GM20000 (cell line): Measurements from ENCODE around the gene ID3.
A peak's percentile ranks its signal among the peaks of the same experiment; 100 is the strongest.

Source experiments
- DNase-seq: peaks from one replicate; pipeline ENCODE4 v3.0.0; 2012; ENCODE audit warnings: low spot score
- TF ChIP-seq, protein P1 (sequence below): IDR thresholded peaks from 2 replicates; pipeline ENCODE4 v1.5.1; 2012; ENCODE audit warnings: mild to moderate bottlenecking, control low read depth; ENCODE audit errors: extremely low read depth, missing control alignments

Gene ID3

DNA sequence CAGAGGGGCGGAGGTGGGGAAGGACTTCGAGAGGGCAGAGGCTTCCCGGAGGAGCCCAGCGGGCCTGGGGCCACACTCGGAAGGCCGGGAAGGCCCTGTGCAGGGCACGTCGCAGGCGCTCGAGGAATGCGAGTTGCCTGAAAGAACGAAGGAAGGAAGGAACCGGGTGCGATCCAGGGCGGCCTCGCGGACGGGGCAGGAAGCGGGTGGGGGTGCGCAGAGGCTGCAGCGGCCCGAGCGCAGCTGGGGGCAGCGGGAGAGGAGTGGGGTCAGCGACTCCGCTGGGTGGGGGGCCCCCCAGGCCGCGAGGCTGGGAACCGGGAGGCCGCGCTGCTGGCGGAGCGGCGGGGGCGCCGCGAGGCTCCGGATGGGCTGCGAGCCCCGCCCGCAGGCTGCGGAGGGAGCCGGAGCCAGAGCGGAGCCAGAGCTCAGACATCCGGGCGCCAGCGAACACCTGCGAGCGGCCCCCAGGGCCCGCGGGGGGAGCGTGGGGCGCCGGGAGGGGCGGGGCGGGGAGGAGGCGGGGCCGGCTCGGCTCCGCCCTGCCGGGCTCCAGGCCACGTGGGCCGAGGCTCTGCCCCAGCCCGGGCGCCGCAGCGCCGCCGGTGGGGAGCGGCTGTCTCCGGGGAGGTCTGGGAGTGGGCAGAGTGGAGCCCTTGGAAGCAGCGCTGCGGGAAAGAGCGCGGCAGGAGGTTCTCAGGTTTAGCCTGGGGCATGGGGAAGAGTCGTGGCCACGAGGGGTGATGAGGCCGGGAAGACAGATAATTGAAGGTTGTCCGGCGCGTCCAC lies 4.6 kb downstream of the ID3 start:
- peak; percentile 97 for DNase-seq
- TF ChIP-seq, protein P1, sequence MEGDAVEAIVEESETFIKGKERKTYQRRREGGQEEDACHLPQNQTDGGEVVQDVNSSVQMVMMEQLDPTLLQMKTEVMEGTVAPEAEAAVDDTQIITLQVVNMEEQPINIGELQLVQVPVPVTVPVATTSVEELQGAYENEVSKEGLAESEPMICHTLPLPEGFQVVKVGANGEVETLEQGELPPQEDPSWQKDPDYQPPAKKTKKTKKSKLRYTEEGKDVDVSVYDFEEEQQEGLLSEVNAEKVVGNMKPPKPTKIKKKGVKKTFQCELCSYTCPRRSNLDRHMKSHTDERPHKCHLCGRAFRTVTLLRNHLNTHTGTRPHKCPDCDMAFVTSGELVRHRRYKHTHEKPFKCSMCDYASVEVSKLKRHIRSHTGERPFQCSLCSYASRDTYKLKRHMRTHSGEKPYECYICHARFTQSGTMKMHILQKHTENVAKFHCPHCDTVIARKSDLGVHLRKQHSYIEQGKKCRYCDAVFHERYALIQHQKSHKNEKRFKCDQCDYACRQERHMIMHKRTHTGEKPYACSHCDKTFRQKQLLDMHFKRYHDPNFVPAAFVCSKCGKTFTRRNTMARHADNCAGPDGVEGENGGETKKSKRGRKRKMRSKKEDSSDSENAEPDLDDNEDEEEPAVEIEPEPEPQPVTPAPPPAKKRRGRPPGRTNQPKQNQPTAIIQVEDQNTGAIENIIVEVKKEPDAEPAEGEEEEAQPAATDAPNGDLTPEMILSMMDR = no peak

- TF ChIP-seq, protein P1 = no peak
- no peak for DNase-seq
Measured at GRCh38 chr1:23554127-23554480, 5.2 kb downstream of the ID3 start.

GRCh38 chr1:23553231-23554126 lies 5.8 kb downstream of the ID3 start:
- DNase-seq = no peak
- TF ChIP-seq, protein P1 = no peak

- TF ChIP-seq, protein P1 = no peak
- no peak for DNase-seq
Measured at GRCh38 chr1:23551849-23552248, 7.5 kb downstream of the ID3 start.

DNA sequence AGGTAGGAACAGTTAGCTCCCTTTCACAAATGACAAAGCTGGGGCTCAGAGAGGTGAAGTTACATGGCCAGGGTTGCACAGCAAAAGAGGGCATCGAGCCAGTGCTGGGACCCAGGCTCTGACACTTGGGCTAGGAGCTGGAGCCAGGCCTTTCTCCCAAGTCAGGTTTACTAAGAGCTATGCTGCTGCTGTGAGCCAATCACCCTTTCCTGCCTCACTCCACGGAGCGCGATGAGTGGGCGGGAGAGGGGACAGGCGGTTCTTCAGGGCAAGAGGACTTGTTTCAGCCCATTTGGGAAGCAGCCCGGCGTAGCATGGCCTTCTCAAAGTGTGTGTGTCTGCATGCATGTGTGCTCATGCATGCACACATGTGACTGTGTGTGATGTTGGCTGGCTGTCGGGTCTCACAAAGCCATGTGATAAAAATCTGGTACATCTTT lies 10.6 kb downstream of the ID3 start:
- TF ChIP-seq, protein P1 = no peak
- DNase-seq = no peak

DNA sequence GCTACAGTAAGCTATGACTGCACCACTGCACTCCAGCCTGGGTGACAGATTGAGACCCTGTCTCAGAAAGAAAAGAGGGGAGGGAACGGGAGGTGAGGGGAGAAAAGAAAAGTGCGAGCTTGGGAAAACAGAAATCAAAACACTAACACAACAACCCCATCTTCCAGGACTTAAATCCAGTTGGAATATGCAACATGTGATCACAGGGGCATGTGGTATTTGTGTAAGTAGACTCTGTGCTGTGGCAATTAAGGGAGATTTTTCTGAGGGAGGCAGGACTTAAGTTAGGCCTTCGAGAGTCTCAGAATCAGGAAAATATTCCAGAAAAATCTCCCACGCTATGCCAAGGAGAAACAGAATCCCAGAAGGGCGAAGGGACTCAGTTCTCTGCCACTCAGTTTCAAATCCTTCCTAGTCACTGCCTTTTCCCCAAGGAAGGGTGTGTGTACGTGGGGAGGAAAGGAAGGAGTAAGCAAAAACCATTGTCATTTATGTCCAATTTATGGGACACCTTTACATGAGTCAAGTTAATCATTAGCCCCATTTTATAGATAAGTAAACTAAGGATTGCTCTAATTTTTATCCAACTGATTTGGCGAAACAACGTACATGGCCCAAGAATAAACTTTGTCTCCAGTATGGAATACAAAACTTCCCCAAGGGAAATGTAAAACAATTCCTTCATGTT lies 12.3 kb downstream of the ID3 start:
- TF ChIP-seq, protein P1 = no peak
- DNase-seq = no peak

GRCh38 chr1:23545851-23546250 lies 13.4 kb downstream of the ID3 start:
- DNase-seq = no peak
- TF ChIP-seq, protein P1 = no peak
